ENCODE results near the gene RAB11A. TPM values are rescaled to one million over a fixed set of nuclear protein-coding genes. Genes with fewer than 3 reads are reported as not detected.

Gene RAB11A
- total RNA-seq, 6 experiments from 2014 or later: 50.3 to 110 (median 81.6) TPM

DNA sequence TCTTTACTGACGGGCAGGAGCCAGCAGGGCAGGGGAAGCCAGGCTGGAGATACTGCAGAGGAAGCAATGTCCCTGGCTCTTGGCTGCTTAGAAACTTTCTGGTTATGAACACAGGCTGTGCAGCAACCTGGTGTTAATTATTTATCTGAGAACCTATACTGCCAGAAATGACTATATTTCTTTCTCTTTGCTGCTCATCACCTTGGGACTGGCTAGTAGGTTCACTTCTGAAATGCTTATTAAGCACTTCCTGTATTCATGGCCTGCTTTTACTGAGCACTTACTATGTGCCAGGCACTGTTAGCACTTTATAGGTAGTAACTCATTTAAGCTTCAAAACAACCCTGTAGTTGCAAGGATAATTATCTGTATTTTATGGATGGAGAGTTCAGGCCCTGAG is 57.6 kb downstream of the RAB11A start:
- Histone ChIP-seq H3K27me3 (no peaks in the 10 kb centered on the region), H3K4me3 (no peak overlapping the region), H3K4me1 (no peaks in the 10 kb centered on the region), H3K36me3 (no peaks in the 10 kb centered on the region), H3K27ac (no peak overlapping the region), H3K9me3 (no peaks in the 10 kb centered on the region)
- ATAC-seq: no peak
- TF ChIP-seq POLR2A (IDR thresholded peaks at IDR 0.05): no peak
- TF ChIP-seq, protein P1, sequence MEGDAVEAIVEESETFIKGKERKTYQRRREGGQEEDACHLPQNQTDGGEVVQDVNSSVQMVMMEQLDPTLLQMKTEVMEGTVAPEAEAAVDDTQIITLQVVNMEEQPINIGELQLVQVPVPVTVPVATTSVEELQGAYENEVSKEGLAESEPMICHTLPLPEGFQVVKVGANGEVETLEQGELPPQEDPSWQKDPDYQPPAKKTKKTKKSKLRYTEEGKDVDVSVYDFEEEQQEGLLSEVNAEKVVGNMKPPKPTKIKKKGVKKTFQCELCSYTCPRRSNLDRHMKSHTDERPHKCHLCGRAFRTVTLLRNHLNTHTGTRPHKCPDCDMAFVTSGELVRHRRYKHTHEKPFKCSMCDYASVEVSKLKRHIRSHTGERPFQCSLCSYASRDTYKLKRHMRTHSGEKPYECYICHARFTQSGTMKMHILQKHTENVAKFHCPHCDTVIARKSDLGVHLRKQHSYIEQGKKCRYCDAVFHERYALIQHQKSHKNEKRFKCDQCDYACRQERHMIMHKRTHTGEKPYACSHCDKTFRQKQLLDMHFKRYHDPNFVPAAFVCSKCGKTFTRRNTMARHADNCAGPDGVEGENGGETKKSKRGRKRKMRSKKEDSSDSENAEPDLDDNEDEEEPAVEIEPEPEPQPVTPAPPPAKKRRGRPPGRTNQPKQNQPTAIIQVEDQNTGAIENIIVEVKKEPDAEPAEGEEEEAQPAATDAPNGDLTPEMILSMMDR (IDR thresholded peaks at IDR 0.05): no peak
- WGBS (ENCODE audit: insufficient coverage, low coverage, low lambda C conversion rate, missing lambda C conversion rate): 100% methylated on average over 1 of the region's 1 CpG
- DNase-seq: no peak
- intact Hi-C loops (cut with DNase I): no loop called here

DNA sequence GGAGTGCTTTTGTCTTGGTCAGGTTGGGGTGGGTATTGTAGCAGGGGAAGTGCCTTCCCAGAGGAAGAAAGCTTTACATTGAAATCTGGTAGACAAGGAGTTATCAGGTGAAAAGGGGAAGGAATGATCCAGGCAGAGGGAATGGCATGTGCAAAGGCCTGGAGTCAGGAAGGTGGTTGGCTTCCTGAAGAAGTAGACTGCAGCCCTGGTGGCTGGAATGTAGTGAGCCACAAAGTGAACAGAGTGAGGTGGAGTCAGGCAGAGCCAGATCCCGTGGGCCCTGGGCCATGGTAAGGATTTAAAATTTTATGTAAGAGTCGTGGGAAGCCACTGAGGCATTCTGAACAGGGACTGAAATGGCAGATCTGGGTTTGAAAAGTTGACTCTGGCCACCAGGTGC is 58.3 kb downstream of the RAB11A start:
- H3K27me3 ChIP-seq: no peaks in the 10 kb centered on the region
- intact Hi-C loops (cut with DNase I): no loop called here
- DNase-seq: no peak
- WGBS (ENCODE audit: insufficient coverage, low coverage, low lambda C conversion rate, missing lambda C conversion rate): 71% methylated on average over 1 of the region's 2 CpGs
- H3K4me3 ChIP-seq: no peak overlapping the region
- ATAC-seq: no peak
- TF ChIP-seq POLR2A (IDR thresholded peaks at IDR 0.05): no peak
- TF ChIP-seq, protein P1 (IDR thresholded peaks at IDR 0.05): no peak
- H3K27ac ChIP-seq: no peak overlapping the region
- no peaks in the 10 kb centered on the region for H3K4me1 ChIP-seq
- no peaks in the 10 kb centered on the region for H3K9me3 ChIP-seq
- no peaks in the 10 kb centered on the region for H3K36me3 ChIP-seq

DNA sequence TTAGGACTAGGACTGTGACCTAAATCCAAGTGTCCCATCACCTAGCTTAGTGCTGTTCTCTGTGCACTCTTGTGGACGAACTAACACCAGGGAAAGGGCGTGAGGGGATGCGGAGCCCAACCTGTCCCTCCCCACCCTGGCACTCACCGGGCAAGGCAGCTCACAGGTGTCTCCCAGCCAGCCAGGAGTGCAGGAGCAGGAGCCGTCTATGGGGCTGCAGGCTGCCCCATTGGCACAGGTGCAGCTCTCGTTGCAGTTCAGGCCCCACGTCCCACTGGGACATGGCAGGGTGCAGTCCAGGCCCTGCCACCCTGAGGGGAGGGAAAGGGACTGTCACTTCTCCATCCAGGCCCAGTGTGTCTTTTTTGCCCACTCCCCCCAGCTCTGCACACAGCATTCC is 60.3 kb downstream of the RAB11A start:
- intact Hi-C loops (cut with DNase I): no loop called here
- DNase-seq (no peak), ATAC-seq (no peak)
- 60% methylated on average over 1 of the region's 7 CpGs for WGBS (ENCODE audit: insufficient coverage, low coverage, low lambda C conversion rate, missing lambda C conversion rate)
- Histone ChIP-seq H3K4me1 (no peaks in the 10 kb centered on the region), H3K4me3 (no peak overlapping the region), H3K27me3 (no peaks in the 10 kb centered on the region), H3K9me3 (no peaks in the 10 kb centered on the region), H3K36me3 (no peaks in the 10 kb centered on the region), H3K27ac (no peak overlapping the region)
- TF ChIP-seq POLR2A (IDR thresholded peaks at IDR 0.05): no peak
- TF ChIP-seq, protein P1 (IDR thresholded peaks at IDR 0.05): no peak

DNA sequence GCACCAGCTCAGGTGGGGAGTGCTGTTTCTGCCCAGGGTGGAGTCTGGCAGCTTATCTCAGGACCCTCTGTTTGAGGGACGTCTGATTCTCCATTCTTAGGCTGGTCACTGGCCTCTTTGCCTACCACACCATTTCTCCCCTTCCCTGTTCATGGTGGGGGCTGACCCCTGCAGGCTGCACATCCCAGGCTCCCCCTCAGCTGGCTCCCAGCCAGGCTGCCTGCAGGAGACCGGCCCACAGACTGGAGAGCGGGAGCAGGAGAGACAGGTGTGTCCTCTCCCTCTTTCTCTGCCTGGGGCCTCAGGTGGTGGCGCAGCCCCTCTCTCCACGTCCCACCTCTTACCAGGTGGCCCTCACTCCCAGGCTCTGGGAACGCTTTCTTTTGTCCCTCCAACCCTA is 60.8 kb downstream of the RAB11A start:
- H3K4me1 ChIP-seq: no peaks in the 10 kb centered on the region
- 83% methylated on average over 2 of the region's 6 CpGs for WGBS (ENCODE audit: insufficient coverage, low coverage, low lambda C conversion rate, missing lambda C conversion rate)
- TF ChIP-seq, protein P1 (IDR thresholded peaks at IDR 0.05): no peak
- TF ChIP-seq POLR2A (IDR thresholded peaks at IDR 0.05): no peak
- intact Hi-C loops (cut with DNase I): no loop called here
- no peaks in the 10 kb centered on the region for H3K9me3 ChIP-seq
- H3K36me3 ChIP-seq: no peaks in the 10 kb centered on the region
- no peak overlapping the region for H3K27ac ChIP-seq
- ATAC-seq (no peak), DNase-seq (no peak)
- H3K4me3 ChIP-seq: no peak overlapping the region
- no peaks in the 10 kb centered on the region for H3K27me3 ChIP-seq

DNA sequence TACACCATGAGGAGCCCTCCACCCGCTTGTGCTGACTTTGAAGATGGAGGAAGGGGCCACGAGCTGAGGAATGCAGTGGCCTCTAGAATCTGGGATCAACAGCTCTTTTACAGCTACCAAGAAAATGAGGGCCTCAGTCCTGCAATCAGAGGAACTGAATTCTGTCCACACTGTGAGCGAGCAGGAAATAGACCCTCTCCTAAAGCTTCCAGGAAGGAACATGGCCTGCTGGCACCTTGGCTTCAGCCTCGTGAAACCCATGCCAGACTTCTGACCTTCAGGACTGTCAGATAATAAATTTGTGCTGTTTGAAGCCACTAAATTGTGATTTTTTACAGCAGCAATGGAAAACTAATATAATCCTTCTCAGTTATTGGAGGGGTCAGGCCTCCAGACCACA is 61.9 kb downstream of the RAB11A start:
- intact Hi-C loops (cut with DNase I): no loop called here
- 85% methylated on average over 2 of the region's 4 CpGs for WGBS (ENCODE audit: insufficient coverage, low coverage, low lambda C conversion rate, missing lambda C conversion rate)
- no peak overlapping the region for H3K27ac ChIP-seq
- ATAC-seq: no peak
- H3K4me3 ChIP-seq: no peak overlapping the region
- no peaks in the 10 kb centered on the region for H3K9me3 ChIP-seq
- H3K36me3 ChIP-seq: no peaks in the 10 kb centered on the region
- no peaks in the 10 kb centered on the region for H3K4me1 ChIP-seq
- DNase-seq: no peak
- H3K27me3 ChIP-seq: no peaks in the 10 kb centered on the region
- no peak for TF ChIP-seq POLR2A (IDR thresholded peaks at IDR 0.05)
- TF ChIP-seq, protein P1 (IDR thresholded peaks at IDR 0.05): no peak

Data from right lobe of liver (tissue), 6 donors.